ENCODE measurements around the gene OR10J1. TPM values are rescaled to one million over a fixed set of nuclear protein-coding genes. Genes with fewer than 3 reads are reported as not detected.

The OR10J1 gene
- total and polyA plus RNA-seq, 2 experiments from 2014 or later: not detected

DNA sequence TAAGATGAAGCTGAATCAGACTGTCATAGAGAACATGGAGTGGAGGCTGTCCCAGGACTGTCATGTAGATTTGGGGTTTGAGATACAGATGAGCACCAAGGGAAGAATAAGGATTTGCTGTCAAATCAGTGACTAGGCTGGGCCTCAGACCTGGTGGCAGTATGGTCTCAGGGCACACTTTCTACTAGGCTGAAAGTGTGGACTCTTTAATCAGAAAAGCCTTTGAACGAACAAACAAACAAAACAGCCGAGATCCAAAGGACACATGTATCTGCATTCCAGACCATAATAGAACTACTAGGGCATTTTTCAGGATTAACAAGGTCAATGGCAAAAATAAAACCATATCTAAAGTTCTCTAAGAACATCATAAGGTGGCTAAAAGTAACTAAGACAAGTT lies 2.9 kb downstream of the OR10J1 start:
- no peak for DNase-seq (ENCODE audit: low spot score)

DNA sequence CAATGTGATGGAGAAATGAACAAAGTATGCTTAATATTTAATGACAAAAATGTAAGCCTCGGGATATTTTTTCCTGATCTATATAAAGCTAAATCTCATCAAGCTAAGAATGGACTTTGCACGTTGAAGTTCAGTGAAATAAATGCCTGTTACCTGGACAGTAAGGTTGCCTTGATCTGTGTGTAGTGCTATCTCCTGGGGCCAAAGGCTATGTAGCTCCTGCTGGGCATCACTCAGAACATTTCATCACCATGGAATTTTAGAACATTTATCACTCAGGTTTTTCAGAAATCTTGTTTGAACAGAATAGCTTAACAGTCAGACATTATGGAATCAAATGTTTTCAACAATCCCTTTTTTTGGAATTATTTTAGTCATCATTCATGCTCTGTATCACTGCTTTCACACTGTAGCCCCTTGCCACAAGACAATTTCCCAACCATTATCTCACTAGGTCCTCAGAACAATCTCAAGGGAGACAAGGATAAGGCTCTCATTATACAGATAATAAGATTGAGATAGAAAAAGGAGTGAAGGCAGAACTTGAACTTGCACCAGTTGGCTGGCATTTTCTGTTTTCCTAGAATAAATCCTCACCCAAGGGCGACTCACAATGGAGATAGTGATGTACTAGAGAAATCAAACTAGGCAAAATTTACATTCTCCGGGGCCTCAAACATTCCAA lies 3.7 kb downstream of the OR10J1 start:
- DNase-seq (ENCODE audit: low spot score): no peak
- Histone ChIP-seq H3K4me2 (no peak overlapping the region), H3K4me1 (ENCODE audit: insufficient read depth) (no peaks in the 10 kb centered on the region), H4K20me1 (ENCODE audit: insufficient read depth, poor library complexity, severe bottlenecking) (no peaks in the 10 kb centered on the region), H3K9me2 (replicated peaks; ENCODE audit: insufficient read depth) (no peaks in the 10 kb centered on the region), H3K36me3 (replicated peaks; ENCODE audit: insufficient read depth, low read depth) (no peaks in the 10 kb centered on the region), H2AFZ (no peak overlapping the region), H3K79me2 (no peaks in the 10 kb centered on the region), H3K27ac (no peak overlapping the region), H3K27me3 (no peaks in the 10 kb centered on the region), H3K9me3 (ENCODE audit: low read depth) (no peaks in the 10 kb centered on the region), H3K4me3 (no peak overlapping the region)
- 32% methylated on average over 4 of the region's 4 CpGs for WGBS (ENCODE audit: low lambda C conversion rate, missing lambda C conversion rate)
- TF ChIP-seq EZH2 (IDR thresholded peaks at IDR 0.05; ENCODE audit: borderline replicate concordance) (no peak), EZH2phosphoT487 (IDR thresholded peaks at IDR 0.05; ENCODE audit: low read depth, severe bottlenecking, unreplicated experiment) (no peak)
- TF ChIP-seq, protein P1, sequence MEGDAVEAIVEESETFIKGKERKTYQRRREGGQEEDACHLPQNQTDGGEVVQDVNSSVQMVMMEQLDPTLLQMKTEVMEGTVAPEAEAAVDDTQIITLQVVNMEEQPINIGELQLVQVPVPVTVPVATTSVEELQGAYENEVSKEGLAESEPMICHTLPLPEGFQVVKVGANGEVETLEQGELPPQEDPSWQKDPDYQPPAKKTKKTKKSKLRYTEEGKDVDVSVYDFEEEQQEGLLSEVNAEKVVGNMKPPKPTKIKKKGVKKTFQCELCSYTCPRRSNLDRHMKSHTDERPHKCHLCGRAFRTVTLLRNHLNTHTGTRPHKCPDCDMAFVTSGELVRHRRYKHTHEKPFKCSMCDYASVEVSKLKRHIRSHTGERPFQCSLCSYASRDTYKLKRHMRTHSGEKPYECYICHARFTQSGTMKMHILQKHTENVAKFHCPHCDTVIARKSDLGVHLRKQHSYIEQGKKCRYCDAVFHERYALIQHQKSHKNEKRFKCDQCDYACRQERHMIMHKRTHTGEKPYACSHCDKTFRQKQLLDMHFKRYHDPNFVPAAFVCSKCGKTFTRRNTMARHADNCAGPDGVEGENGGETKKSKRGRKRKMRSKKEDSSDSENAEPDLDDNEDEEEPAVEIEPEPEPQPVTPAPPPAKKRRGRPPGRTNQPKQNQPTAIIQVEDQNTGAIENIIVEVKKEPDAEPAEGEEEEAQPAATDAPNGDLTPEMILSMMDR (IDR thresholded peaks at IDR 0.05; ENCODE audit: poor library complexity): no peak

More for the DNA sequence above, 2.9 kb downstream of the OR10J1 start:
- Histone ChIP-seq H3K4me2 (no peak overlapping the region), H3K9me2 (replicated peaks; ENCODE audit: insufficient read depth) (no peaks in the 10 kb centered on the region), H3K79me2 (no peaks in the 10 kb centered on the region), H3K36me3 (replicated peaks; ENCODE audit: insufficient read depth, low read depth) (no peaks in the 10 kb centered on the region), H3K4me3 (no peak overlapping the region), H3K27ac (no peak overlapping the region), H4K20me1 (ENCODE audit: insufficient read depth, poor library complexity, severe bottlenecking) (no peaks in the 10 kb centered on the region), H3K4me1 (ENCODE audit: insufficient read depth) (no peaks in the 10 kb centered on the region), H2AFZ (no peak overlapping the region), H3K27me3 (no peaks in the 10 kb centered on the region), H3K9me3 (ENCODE audit: low read depth) (no peaks in the 10 kb centered on the region)
- TF ChIP-seq, protein P1 (IDR thresholded peaks at IDR 0.05; ENCODE audit: poor library complexity): no peak
- TF ChIP-seq EZH2phosphoT487 (IDR thresholded peaks at IDR 0.05; ENCODE audit: low read depth, severe bottlenecking, unreplicated experiment) (no peak), EZH2 (IDR thresholded peaks at IDR 0.05; ENCODE audit: borderline replicate concordance) (no peak)
- WGBS (ENCODE audit: low lambda C conversion rate, missing lambda C conversion rate): 79% methylated on average over 2 of the region's 2 CpGs

DNA sequence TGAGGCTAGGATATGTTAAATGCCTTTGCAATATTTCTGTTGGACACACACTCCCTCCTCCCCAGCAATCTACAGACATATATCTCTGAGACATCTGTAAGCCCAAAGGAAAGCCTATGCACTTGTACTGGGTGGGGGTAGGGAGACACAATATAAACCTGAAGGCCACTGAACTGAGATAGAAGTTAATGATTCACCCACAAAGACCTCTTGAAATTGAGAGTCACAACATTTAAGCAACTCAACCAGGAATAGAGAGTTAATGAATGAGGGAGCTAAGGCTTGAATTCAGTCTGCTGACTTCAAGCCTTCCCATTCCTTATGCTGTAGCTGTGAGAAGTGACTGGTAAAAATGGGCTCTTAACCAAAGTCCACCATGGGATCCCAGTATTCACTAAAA lies 5.0 kb downstream of the OR10J1 start:
- Histone ChIP-seq H3K4me3 (no peak overlapping the region), H2AFZ (no peak overlapping the region), H3K4me2 (no peak overlapping the region), H3K27me3 (no peaks in the 10 kb centered on the region), H3K79me2 (no peaks in the 10 kb centered on the region), H3K27ac (no peak overlapping the region), H3K4me1 (ENCODE audit: insufficient read depth) (no peaks in the 10 kb centered on the region), H3K9me2 (replicated peaks; ENCODE audit: insufficient read depth) (no peaks in the 10 kb centered on the region), H4K20me1 (ENCODE audit: insufficient read depth, poor library complexity, severe bottlenecking) (no peaks in the 10 kb centered on the region), H3K9me3 (ENCODE audit: low read depth) (no peaks in the 10 kb centered on the region), H3K36me3 (replicated peaks; ENCODE audit: insufficient read depth, low read depth) (no peaks in the 10 kb centered on the region)
- DNase-seq (ENCODE audit: low spot score): no peak
- TF ChIP-seq, protein P1 (IDR thresholded peaks at IDR 0.05; ENCODE audit: poor library complexity): no peak
- TF ChIP-seq EZH2 (IDR thresholded peaks at IDR 0.05; ENCODE audit: borderline replicate concordance) (no peak), EZH2phosphoT487 (IDR thresholded peaks at IDR 0.05; ENCODE audit: low read depth, severe bottlenecking, unreplicated experiment) (no peak)
